ENCODE data around the gene SPTAN1. TPM values are rescaled to one million over a fixed set of nuclear protein-coding genes. Genes with fewer than 3 reads are reported as not detected.

Gene SPTAN1
- total RNA-seq, 1 experiment from 2014 or later = 111 TPM

GRCh38 chr9:128629852-128630545 is 77.6 kb downstream of the SPTAN1 start:
- H2AFZ ChIP-seq (ENCODE audit: low read depth, low read length, poor library complexity, severe bottlenecking) = no peak overlapping the region
- intact Hi-C loops (cut with micrococcal nuclease) = no loop called here
- ChIA-PET CTCF (no interaction called here), RAD21 (ENCODE audit: low non-redundant PET in 1 of 2, low total read pairs in 2 of 2, uncharacterized antibody in 2 of 2, unreplicated experiment in 2 of 2) (no interaction called here), POLR2A (no interaction called here)
- peaks cover 14% of the 10 kb centered on the region for H3K79me2 ChIP-seq (ENCODE audit: insufficient read depth, low read length)
- peaks cover 21 to 45% of the 10 kb centered on the region in 2 experiments for H3K36me3 ChIP-seq (ENCODE audit: control insufficient read depth in 1 of 2, insufficient read depth in 2 of 2, low read length in 2 of 2)
- no peak overlapping the region for H3K4me3 ChIP-seq (replicated peaks in 1 of 2; ENCODE audit: low read depth in 1 of 2, low read length in 2 of 2)
- peak overlapping the region; percentile 7; the same call in 1 of the 2 replicates for H3K27ac ChIP-seq (ENCODE audit: low read depth, low read length)
- TF ChIP-seq YY1 (IDR thresholded peaks at IDR 0.05; ENCODE audit: extremely low read depth, insufficient replicate concordance, low read depth, low read length) (no peak), ZNF274 (IDR thresholded peaks at IDR 0.05; ENCODE audit: low read depth, low read length) (no peak), RAD21 (IDR thresholded peaks at IDR 0.05; ENCODE audit: low read depth) (no peak), EGR1 (IDR thresholded peaks at IDR 0.05; ENCODE audit: low read depth) (no peak), CBX3 (IDR thresholded peaks at IDR 0.05; ENCODE audit: low read depth) (no peak)
- no TSS peak for BruUV-seq (replicated peaks)
- no peak overlapping the region for H3K9ac ChIP-seq (ENCODE audit: low read length)
- H3K4me2 ChIP-seq (ENCODE audit: low read length) = no peak overlapping the region
- no peaks in the 10 kb centered on the region for H4K20me1 ChIP-seq (ENCODE audit: insufficient read depth)
- H3K4me1 ChIP-seq (ENCODE audit: control insufficient read depth in 1 of 2, insufficient read depth in 2 of 2, low read length in 2 of 2) = peaks cover 7 to 18% of the 10 kb centered on the region in 2 experiments
- ATAC-seq (no peak), DNase-seq (ENCODE audit: low read depth, low spot score) (no peak)
- H3K9me2 ChIP-seq (ENCODE audit: insufficient read depth) = no peaks in the 10 kb centered on the region
- no peaks in the 10 kb centered on the region for H3K27me3 ChIP-seq (ENCODE audit: insufficient read depth, low read length)
- no peaks in the 10 kb centered on the region for H3K9me3 ChIP-seq (ENCODE audit: control insufficient read depth in 1 of 2, insufficient read depth in 1 of 2, low read depth in 1 of 2, low read length in 2 of 2)

GRCh38 chr9:128631636-128632035 is 79.2 kb downstream of the SPTAN1 start:
- no peak overlapping the region for H3K9ac ChIP-seq (ENCODE audit: low read length)
- H3K27ac ChIP-seq (ENCODE audit: low read depth, low read length) = peak overlapping the region; percentile 18; the same call in 1 of the 2 replicates
- peaks cover 17 to 43% of the 10 kb centered on the region in 2 experiments for H3K36me3 ChIP-seq (ENCODE audit: control insufficient read depth in 1 of 2, insufficient read depth in 2 of 2, low read length in 2 of 2)
- DNase-seq (ENCODE audit: low read depth, low spot score) (no peak), ATAC-seq (no peak)
- no peaks in the 10 kb centered on the region for H4K20me1 ChIP-seq (ENCODE audit: insufficient read depth)
- H3K27me3 ChIP-seq (ENCODE audit: insufficient read depth, low read length) = no peaks in the 10 kb centered on the region
- no TSS peak for BruUV-seq (replicated peaks)
- H3K4me3 ChIP-seq (replicated peaks in 1 of 2; ENCODE audit: low read depth in 1 of 2, low read length in 2 of 2) = no peak overlapping the region
- H2AFZ ChIP-seq (ENCODE audit: low read depth, low read length, poor library complexity, severe bottlenecking) = no peak overlapping the region
- no peaks in the 10 kb centered on the region for H3K9me3 ChIP-seq (ENCODE audit: control insufficient read depth in 1 of 2, insufficient read depth in 1 of 2, low read depth in 1 of 2, low read length in 2 of 2)
- ChIA-PET RAD21 (ENCODE audit: low non-redundant PET in 1 of 2, low total read pairs in 2 of 2, uncharacterized antibody in 2 of 2, unreplicated experiment in 2 of 2) (no interaction called here), CTCF (interaction anchor here (0.6 kb wide), 1 partner anchor 338 kb away, joined by 3 read pairs; no protein-coding TSS in a partner anchor), POLR2A (no interaction called here)
- no peaks in the 10 kb centered on the region for H3K9me2 ChIP-seq (ENCODE audit: insufficient read depth)
- intact Hi-C loops (cut with micrococcal nuclease) = no loop called here
- no peak for TF ChIP-seq TCF7L2 (IDR thresholded peaks at IDR 0.05; ENCODE audit: borderline replicate concordance, extremely low read depth, insufficient read depth, insufficient read length)
- TF ChIP-seq ELF1 (IDR thresholded peaks at IDR 0.05; ENCODE audit: borderline replicate concordance, low read depth) = no peak
- no peak for TF ChIP-seq SP1 (IDR thresholded peaks at IDR 0.05; ENCODE audit: low read depth)
- no peak for TF ChIP-seq ZFX (IDR thresholded peaks at IDR 0.05)
- H3K79me2 ChIP-seq (ENCODE audit: insufficient read depth, low read length) = peaks cover 20% of the 10 kb centered on the region
- H3K4me2 ChIP-seq (ENCODE audit: low read length) = no peak overlapping the region
- peaks cover 18 to 34% of the 10 kb centered on the region in 2 experiments for H3K4me1 ChIP-seq (ENCODE audit: control insufficient read depth in 1 of 2, insufficient read depth in 2 of 2, low read length in 2 of 2)
